Measurements from ENCODE around the gene LSR.

The LSR gene

GRCh38 chr19:35206855-35207254 is 41.9 kb upstream of the LSR start:
- no peak overlapping the region for H3K27ac ChIP-seq
- TF ChIP-seq CTCF (IDR thresholded peaks at IDR 0.05) (no peak), ZFX (IDR thresholded peaks at IDR 0.05; ENCODE audit: borderline replicate concordance) (no peak)

DNA sequence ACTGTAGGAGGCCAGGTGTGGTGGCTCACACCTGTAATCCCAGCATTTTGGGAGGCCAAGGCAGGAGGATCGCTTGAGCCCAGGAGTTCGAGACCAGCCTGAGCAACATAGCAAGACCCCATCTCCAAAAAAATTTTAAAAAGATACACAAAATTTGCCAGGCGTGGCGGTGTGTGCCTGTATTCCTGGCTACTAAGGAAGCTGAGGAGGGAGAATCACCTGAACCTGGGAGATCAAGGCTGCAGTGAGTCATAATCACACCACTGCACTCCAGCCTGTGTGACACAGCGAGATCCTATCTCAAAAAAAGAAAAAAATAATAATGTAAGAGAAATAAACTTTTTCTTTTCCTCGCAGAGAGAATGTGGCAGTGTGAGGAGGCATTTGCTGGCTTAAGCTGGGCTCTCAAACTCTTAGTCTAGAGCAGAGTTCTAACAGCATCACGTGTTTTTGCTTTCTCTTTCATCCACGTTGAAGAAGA is 41.4 kb upstream of the LSR start:
- TF ChIP-seq CTCF (IDR thresholded peaks at IDR 0.05) (no peak), ZFX (IDR thresholded peaks at IDR 0.05; ENCODE audit: borderline replicate concordance) (no peak)
- H3K27ac ChIP-seq: no peak overlapping the region

DNA sequence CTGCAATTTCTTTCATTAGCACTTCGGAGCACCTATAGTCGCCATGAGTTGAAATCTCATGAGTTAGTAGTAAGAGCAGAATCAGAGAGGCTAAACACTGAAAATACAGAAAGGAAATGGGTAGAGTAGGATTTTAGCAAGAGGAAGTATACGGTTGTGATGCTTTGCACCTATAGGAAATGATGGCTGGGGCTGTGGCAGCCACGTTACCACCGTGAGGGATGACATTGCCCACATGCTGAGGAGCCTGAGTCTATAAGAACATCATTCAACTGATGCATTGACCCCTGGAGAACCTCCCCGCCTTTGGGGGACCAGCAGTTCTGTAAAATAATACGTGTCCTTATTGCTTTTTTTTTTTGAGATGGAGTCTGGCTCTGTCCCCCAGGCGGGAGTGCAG is 40.7 kb upstream of the LSR start:
- TF ChIP-seq CTCF (IDR thresholded peaks at IDR 0.05) (no peak), ZFX (IDR thresholded peaks at IDR 0.05; ENCODE audit: borderline replicate concordance) (no peak)
- H3K27ac ChIP-seq: no peak overlapping the region

GRCh38 chr19:35209646-35210045 is 39.2 kb upstream of the LSR start:
- TF ChIP-seq CTCF (IDR thresholded peaks at IDR 0.05) (no peak), ZFX (IDR thresholded peaks at IDR 0.05; ENCODE audit: borderline replicate concordance) (no peak)
- H3K27ac ChIP-seq: no peak overlapping the region

DNA sequence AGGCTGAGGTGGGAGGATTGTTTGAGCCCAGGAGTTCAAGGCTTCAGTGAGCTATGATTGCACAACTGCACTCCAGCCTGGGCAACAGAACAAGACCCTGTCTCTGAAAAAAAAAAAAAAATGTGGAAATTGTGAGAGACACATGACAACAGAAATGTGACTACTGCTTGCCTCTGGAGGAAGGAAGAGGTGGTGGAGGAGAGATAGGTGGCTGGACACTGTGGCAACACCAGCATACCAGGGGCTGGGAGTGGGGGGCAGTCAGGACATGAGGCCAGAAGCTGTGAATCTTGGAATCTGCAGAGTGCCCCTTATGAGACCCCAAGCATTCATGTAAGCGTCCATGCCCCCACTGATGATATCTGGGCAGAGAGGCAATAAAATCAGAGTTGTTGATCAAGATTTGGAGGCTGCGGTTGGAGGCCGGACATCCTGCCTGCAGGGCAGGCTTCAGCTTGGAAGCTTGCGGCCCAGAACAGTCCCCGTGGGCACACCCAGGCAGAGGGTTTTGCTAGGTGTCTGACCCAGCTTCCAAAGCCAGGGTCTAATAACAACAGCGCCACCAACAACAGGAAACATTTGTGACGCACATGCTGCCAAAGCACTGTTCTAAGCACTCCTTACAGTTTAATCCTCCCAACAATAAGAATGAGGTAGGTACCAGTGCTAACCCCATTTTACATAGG is 37.1 kb upstream of the LSR start:
- no peak for TF ChIP-seq CTCF (IDR thresholded peaks at IDR 0.05)
- no peak for TF ChIP-seq ZFX (IDR thresholded peaks at IDR 0.05; ENCODE audit: borderline replicate concordance)
- H3K27ac ChIP-seq: no peak overlapping the region

DNA sequence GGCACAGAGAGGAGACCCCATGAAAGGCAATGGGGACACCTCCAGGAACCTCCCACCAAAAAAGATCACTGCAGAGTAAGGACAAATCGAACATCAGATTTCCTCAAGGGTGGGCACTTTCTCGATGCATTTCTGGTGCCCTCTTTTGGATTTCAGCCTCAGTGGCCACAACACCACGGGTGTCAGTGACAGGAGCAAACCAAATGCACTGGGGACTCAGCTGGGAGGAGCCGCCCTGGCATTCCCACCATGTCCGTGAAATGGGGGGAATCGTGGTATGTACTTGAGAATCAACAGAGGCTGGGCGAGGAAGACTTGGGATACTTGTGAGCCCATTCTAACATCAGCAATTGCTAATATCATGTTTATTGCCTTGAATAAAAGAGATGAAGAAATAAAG is 36.6 kb upstream of the LSR start:
- H3K27ac ChIP-seq: no peak overlapping the region

More for the DNA sequence above, 36.6 kb upstream of the LSR start:
- TF ChIP-seq ZFX (IDR thresholded peaks at IDR 0.05; ENCODE audit: borderline replicate concordance) (no peak), CTCF (IDR thresholded peaks at IDR 0.05) (no peak)

Data from 22Rv1 (cell line).